Activated T-helper 1 cell treated with anti-CD3 and anti-CD28 coated beads, Interleukin-12 subunit alpha, Interleukin-12 subunit beta, Interleukin-2, Interleukin-4 antibody, amounts not matched to agents 30 ng/mL and 10 ng/mL and 1 ng/mL, durations not matched to agents 14 hours and 24 hours and 36 hours (primary cell): ENCODE measurements around the gene ZNF653. TPM values are rescaled to one million over a fixed set of nuclear protein-coding genes. Genes with fewer than 3 reads are reported as not detected.

Experiments
- DNase-seq: peaks from one replicate; pipeline ENCODE4 v3.0.0; 2021; ENCODE audit warnings: low spot score
- H3K27ac Mint-ChIP-seq: one replicate; pipeline ENCODE4 v1.8.0; 2021; ENCODE audit warnings: mild to moderate bottlenecking, mixed read lengths
- H3K27me3 Mint-ChIP-seq: one replicate; pipeline ENCODE4 v1.8.0; 2022; ENCODE audit warnings: mild to moderate bottlenecking, moderate library complexity, mixed read lengths; ENCODE audit not compliant: insufficient read depth
- H3K36me3 Mint-ChIP-seq: one replicate; pipeline ENCODE4 v1.8.0; 2021; ENCODE audit warnings: low read depth, mixed read lengths
- H3K4me1 Mint-ChIP-seq: one replicate; pipeline ENCODE4 v1.8.0; 2021; ENCODE audit warnings: low read depth, mixed read lengths
- H3K4me3 Mint-ChIP-seq: one replicate; pipeline ENCODE4 v1.8.0; 2021; ENCODE audit warnings: mild to moderate bottlenecking, moderate library complexity, mixed read lengths
- H3K9me3 Mint-ChIP-seq: one replicate; pipeline ENCODE4 v1.8.0; 2021; ENCODE audit warnings: mixed read lengths
- intact Hi-C: fragments of 100-400 bp; cut with micrococcal nuclease; formaldehyde crosslinking; loops from one replicate; pipeline ENCODE4 v1.15.1; 2024
- total RNA-seq: library from RNA; stranded (reverse); gene quantifications from 2 replicates; pipeline ENCODE4 v1.2.3, GENCODE V29; 2022

The ZNF653 gene
- total RNA-seq, 1 donor from 2014 or later, result 23.1 TPM

DNA sequence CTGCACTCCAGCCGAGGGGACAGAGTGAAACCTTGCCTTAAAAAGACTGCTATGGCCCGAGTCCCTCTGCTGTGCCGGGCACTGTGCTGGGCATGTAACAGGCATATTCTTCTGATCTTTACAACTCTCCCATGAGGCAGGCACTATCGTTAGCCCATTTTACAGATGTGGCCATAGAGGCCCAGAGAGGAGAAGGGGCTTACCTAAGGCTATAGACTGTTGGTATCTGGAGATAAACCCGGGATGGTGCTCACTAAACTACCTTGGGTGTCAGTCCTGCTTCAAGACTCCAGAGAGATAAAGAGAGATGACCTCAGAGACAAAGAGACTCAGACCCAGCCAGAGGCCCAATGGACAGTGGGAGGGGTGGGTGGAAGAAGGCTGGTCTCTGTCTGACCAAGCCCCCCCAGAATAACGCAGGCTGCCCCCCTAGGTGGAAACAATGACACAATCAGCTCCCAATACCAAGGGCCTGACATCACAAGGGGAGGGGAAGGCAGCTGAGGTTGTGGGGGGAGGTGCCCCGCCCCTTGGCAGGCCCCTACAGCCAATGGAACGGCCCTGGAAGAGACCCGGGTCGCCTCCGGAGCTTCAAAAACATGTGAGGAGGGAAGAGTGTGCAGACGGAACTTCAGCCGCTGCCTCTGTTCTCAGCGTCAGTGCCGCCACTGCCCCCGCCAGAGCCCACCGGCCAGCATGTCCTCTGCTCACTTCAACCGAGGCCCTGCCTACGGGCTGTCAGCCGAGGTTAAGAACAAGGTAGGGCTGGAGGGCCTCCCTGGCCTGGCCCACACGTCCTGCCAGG lies 32.8 kb upstream of the ZNF653 start, which contains the start of gene CNN1:
Gene CNN1, plus strand, starts transcription at position 620 of the 805 bp plus-strand sequence. Its CDS starts 77 bp downstream, at position 697.
- Mint-ChIP-seq H3K27me3 (peaks cover 12% of the 10 kb centered on the region), H3K4me3 (no peak within 1 kb of the TSS), H3K9me3 (no peaks in the 10 kb centered on the region), H3K4me1 (peaks cover 6% of the 10 kb centered on the region), H3K27ac (no peak within 1 kb of the TSS), H3K36me3 (no peaks in the 10 kb centered on the region)
- intact Hi-C loops, result no loop called here
- DNase-seq, result no peak

- peak; percentile 83 for DNase-seq
- Mint-ChIP-seq H3K27ac (peak overlapping the region; percentile 71), H3K9me3 (no peaks in the 10 kb centered on the region), H3K4me3 (peak overlapping the region; percentile 59), H3K27me3 (peaks cover 12% of the 10 kb centered on the region), H3K4me1 (peaks cover 15% of the 10 kb centered on the region), H3K36me3 (no peaks in the 10 kb centered on the region)
- intact Hi-C loops, result loop anchor here (1.0 kb wide), 2 partner anchors 23 to 51 kb away; partner anchors contain the start of gene ELOF1
Measured at GRCh38 chr19:11535792-11536595, 30.4 kb upstream of the ZNF653 start.

DNA sequence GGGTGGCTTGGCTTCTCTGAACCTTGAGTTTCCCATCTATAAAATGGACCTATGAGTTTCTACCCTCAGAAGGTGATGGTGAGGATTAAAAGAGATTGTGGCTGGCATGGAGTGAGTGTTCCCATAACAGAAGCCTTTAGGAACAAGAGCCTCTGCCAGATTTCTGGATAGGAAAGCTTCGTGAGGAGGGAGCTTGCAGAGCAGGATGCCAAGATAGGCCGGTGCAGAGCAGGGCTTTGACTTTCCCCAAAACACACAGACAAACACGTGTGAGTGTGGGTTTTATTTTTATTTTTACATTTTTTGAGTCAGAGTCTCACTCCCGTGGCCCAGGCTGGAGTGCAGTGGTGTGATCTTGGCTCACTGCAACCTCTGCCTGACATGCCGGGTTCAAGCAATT lies 29.3 kb upstream of the ZNF653 start:
- Mint-ChIP-seq H3K27ac (peak overlapping the region; percentile 56), H3K36me3 (no peaks in the 10 kb centered on the region), H3K9me3 (no peaks in the 10 kb centered on the region), H3K27me3 (peaks cover 12% of the 10 kb centered on the region), H3K4me1 (peaks cover 15% of the 10 kb centered on the region), H3K4me3 (no peak overlapping the region)
- intact Hi-C loops, result no loop called here
- DNase-seq, result no peak

DNA sequence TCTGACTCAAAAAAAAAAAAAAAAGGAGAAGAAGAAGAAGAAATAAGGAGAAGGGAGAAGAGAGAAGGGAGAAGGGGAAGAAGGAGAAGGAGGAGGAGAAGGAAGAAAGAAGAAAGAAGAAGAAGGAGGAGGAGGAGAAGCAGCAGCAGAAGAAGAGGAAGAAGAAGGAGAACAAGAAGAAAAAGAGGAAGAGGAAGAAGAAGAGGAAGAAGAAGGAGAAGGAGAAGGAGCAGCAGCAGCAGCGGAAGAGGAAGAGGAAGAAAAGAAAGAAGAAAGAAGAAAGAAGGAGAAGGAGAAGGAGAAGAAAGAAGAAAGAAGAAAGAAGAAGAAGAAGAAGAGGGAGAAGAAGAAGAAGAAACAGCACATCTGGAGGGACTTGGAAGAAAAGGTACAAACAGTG lies 28.9 kb upstream of the ZNF653 start:
- Mint-ChIP-seq H3K4me1 (peaks cover 15% of the 10 kb centered on the region), H3K27ac (peak overlapping the region; percentile 56), H3K9me3 (no peaks in the 10 kb centered on the region), H3K36me3 (no peaks in the 10 kb centered on the region), H3K4me3 (no peak overlapping the region), H3K27me3 (peaks cover 12% of the 10 kb centered on the region)
- DNase-seq, result no peak
- intact Hi-C loops, result no loop called here

DNA sequence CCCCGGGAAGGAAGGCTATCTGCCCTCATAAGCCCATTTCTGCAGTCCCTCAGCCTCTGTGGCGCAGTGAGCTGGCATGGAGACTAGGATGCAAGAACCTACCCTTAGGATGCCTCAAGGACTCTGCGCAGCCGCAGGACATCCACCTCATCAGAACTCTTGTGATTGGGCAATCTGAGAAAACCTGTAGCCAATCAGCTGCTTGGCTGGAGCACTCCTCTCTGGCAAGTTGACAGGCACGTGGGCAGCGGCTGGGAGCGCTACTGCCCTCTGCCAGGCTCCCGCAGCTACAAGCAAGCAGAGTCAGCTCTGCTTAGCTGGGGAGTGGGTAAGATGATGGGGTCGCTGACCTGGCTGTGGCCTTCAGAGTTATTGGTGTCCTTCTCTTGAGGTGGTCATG lies 24.8 kb upstream of the ZNF653 start:
- Mint-ChIP-seq H3K9me3 (no peaks in the 10 kb centered on the region), H3K36me3 (peaks cover 4% of the 10 kb centered on the region), H3K27ac (no peak overlapping the region), H3K4me1 (peaks cover 30% of the 10 kb centered on the region), H3K27me3 (no peaks in the 10 kb centered on the region), H3K4me3 (no peak overlapping the region)
- DNase-seq, result peak; percentile 13
- intact Hi-C loops, result no loop called here

GRCh38 chr19:11528551-11529341 lies 23.1 kb upstream of the ZNF653 start, which contains the start of gene ECSIT:
Gene ECSIT (minus strand): TSS chr19:11529134. CDS start chr19:11519170, 9,964 bp downstream.
- no peaks in the 10 kb centered on the region for H3K27me3 Mint-ChIP-seq
- peak; percentile 89 for DNase-seq
- H3K4me1 Mint-ChIP-seq, result peaks cover 28% of the 10 kb centered on the region
- intact Hi-C loops, result loop anchor here (1.0 to 2.0 kb wide), 8 partner anchors 23 to 173 kb away; partner anchors contain the start of genes ELOF1, ODAD3, PLPPR2 and PRKCSH
- peak within 1 kb of the TSS; percentile 92 for H3K27ac Mint-ChIP-seq
- H3K9me3 Mint-ChIP-seq, result no peaks in the 10 kb centered on the region
- peaks cover 4% of the 10 kb centered on the region for H3K36me3 Mint-ChIP-seq
- H3K4me3 Mint-ChIP-seq, result peak within 1 kb of the TSS; percentile 95

- peaks cover 3% of the 10 kb centered on the region for H3K36me3 Mint-ChIP-seq
- DNase-seq, result no peak
- no peaks in the 10 kb centered on the region for H3K27me3 Mint-ChIP-seq
- intact Hi-C loops, result no loop called here
- H3K4me1 Mint-ChIP-seq, result no peaks in the 10 kb centered on the region
- no peak overlapping the region for H3K27ac Mint-ChIP-seq
- no peak overlapping the region for H3K4me3 Mint-ChIP-seq
- no peaks in the 10 kb centered on the region for H3K9me3 Mint-ChIP-seq
Measured at GRCh38 chr19:11519138-11519537, 13.5 kb upstream of the ZNF653 start.

DNA sequence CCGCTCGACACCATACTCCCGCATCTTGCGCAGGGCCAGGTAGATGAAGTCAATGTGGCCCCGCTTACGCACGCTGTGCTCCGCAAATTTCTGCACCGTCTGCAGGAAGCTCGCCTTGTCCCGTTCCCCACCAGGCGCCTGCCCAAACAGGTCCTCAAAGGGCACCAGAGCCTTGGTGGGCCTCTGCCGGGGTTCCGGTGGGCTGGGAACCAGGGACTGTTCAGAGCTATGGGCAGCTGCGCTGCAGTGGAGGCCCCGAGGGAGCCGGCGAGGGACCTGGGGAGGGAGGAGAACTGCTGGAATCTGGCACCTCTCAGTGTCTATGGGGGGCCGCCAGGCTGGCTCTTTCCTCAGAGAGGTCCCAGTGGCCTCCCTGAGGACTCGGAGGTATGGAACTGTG lies 8.3 kb upstream of the ZNF653 start:
- H3K27me3 Mint-ChIP-seq, result no peaks in the 10 kb centered on the region
- H3K27ac Mint-ChIP-seq, result no peak overlapping the region
- no peaks in the 10 kb centered on the region for H3K4me1 Mint-ChIP-seq
- no peak overlapping the region for H3K4me3 Mint-ChIP-seq
- DNase-seq, result no peak
- no peaks in the 10 kb centered on the region for H3K9me3 Mint-ChIP-seq
- peaks cover 10% of the 10 kb centered on the region for H3K36me3 Mint-ChIP-seq
- intact Hi-C loops, result no loop called here

DNA sequence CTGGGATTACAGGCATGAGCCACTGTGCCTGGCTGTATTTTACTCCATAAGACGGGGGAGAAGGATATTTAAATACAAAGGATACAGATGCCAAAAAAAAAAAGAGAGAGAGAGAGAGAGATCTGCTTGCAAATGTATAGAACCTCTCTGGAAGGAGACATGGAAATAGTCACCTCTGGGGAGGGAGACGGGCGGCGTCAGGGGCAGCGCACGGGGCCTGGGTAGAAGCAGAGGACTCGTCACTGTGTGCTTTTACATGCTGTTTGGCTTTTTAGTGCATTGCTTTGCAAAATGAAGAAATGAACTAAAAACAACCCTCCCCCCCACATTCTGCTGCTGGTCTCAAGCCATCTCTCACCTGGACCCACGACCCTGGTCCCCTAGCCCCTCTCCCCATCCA lies 4.8 kb upstream of the ZNF653 start:
- H3K36me3 Mint-ChIP-seq, result peaks cover 10% of the 10 kb centered on the region
- H3K27me3 Mint-ChIP-seq, result no peaks in the 10 kb centered on the region
- H3K27ac Mint-ChIP-seq, result no peak overlapping the region

GRCh38 chr19:11507370-11508078 lies 1.9 kb upstream of the ZNF653 start:
- H3K4me1 Mint-ChIP-seq, result peaks cover 13% of the 10 kb centered on the region
- no peak for DNase-seq
- peak overlapping the region; percentile 91 for H3K4me3 Mint-ChIP-seq
- peak overlapping the region; percentile 31 for H3K27ac Mint-ChIP-seq
- peaks cover 7% of the 10 kb centered on the region for H3K36me3 Mint-ChIP-seq
- no peaks in the 10 kb centered on the region for H3K27me3 Mint-ChIP-seq
- intact Hi-C loops, result no loop called here
- H3K9me3 Mint-ChIP-seq, result no peaks in the 10 kb centered on the region

More for the DNA sequence above, 4.8 kb upstream of the ZNF653 start:
- peaks cover 7% of the 10 kb centered on the region for H3K4me1 Mint-ChIP-seq
- H3K9me3 Mint-ChIP-seq, result no peaks in the 10 kb centered on the region
- DNase-seq, result no peak
- H3K4me3 Mint-ChIP-seq, result no peak overlapping the region
- intact Hi-C loops, result no loop called here

DNA sequence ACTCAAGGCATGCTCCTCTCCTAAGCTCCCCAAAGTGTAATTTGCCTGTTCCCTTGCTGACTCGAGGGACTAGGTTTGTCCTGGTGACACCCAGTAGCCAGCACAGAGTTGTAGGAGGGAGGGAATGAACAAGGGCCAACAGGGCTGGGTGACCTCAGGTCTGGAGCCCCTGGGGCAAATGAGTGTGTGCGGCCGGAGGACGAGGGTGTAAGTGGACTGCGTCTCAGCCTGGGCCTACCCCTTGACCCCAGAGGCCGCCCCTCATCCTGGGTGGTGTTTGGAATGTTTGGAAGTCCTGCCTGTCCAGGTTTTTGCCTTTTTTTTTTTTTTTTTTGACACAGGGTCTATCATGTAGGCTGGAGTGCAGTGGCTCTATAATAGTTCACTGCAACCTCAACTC lies 1.3 kb upstream of the ZNF653 start:
- Mint-ChIP-seq H3K4me3 (peak overlapping the region; percentile 91), H3K9me3 (no peaks in the 10 kb centered on the region), H3K36me3 (peaks cover 7% of the 10 kb centered on the region), H3K27me3 (no peaks in the 10 kb centered on the region), H3K4me1 (peaks cover 13% of the 10 kb centered on the region), H3K27ac (peak overlapping the region; percentile 76)
- intact Hi-C loops, result no loop called here
- DNase-seq, result no peak

DNA sequence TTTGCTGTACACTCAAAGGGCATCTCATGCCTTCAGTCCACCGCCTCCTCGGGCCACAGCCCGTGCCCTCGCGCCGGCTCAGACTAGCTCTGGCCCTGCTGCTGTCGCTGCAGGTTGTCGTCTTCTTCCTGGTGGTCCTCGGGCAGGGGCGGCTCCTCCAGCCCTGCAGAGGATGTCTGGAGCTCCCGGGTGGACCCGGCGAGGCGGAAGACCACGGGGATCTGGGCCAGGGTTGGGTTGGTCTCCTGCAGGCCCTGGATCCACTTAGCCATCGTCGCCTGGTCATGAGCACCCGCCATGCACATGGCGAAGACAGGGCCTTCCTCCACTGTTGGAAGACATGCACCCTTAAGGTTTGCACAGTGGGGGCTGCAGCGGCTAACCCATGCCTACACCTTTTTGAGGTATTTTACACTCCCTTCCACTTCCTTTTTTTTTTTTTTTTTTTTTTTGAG lies 489 bp upstream of the ZNF653 start:
- Mint-ChIP-seq H3K36me3 (peaks cover 8% of the 10 kb centered on the region), H3K9me3 (no peaks in the 10 kb centered on the region), H3K4me3 (peak overlapping the region; percentile 91), H3K4me1 (peaks cover 13% of the 10 kb centered on the region), H3K27me3 (no peaks in the 10 kb centered on the region), H3K27ac (peak overlapping the region; percentile 97)
- intact Hi-C loops, result no loop called here
- DNase-seq, result no peak
